Measurements from ENCODE around the gene AJM1. TPM values are rescaled to one million over a fixed set of nuclear protein-coding genes. Genes with fewer than 3 reads are reported as not detected.
"Not testable (repeated sequence)": the region's sequence is repeated elsewhere in the genome, so short reads cannot be mapped to it uniquely, and the experiment has no call there.

Gene AJM1
- total and polyA plus RNA-seq, 7 donors: 1.3 to 4.9 (median 2.0) TPM

DNA sequence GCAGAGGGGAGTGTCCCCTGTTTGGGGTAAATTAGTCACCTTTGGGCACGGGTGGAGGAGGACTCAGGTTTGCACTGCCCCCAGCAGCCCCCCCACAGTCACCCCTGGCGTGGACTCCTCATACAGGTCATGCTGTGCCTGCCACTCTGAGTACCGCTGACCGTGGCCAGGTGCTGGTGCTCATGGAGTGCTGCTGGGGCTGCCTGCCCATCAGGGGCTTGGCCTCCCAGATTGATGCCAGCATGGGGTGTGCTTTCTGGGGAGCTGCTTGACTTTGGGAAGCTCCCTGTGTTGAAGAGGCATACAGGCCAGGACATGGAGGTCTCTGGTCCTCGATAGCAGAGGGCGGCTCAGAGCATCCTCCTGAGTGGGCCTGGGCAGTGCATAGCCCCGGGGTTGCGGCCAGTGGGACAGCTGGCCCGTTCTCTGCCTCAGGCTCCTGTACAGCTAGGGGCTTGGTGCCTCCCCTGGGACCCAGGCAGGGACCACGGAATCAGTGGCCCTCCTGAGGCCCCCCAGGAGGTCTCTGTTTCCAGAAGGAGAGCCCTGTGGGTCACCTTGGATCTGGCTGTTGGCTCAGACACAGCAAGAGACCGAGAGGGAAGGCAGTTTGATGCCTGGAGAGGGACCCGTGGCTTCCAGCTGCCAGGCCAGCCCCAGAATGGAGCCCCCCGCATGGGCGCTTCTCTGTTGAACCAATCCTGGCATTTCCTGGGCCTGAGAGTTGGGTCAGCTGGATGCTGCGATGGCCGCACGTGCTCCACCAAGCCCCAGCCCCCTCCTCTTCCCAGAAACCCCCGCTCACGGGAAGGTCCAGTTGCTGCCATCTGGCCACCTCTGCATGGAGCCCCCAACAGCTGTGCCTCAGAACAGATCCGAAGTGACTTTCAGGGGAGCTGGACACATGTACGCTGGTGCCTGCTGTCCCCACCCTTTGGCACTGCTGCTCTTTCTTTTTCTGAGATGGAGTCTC lies 6.1 kb upstream of the AJM1 start:
- Histone ChIP-seq H3K4me1 (peaks cover 6% of the 10 kb centered on the region), H3K9me3 (no peaks in the 10 kb centered on the region), H3K27me3 (ENCODE audit: insufficient read depth in 3 of 3, low read length in 2 of 3) (no peaks in the 10 kb centered on the region), H3K27ac (no peak overlapping the region), H3K36me3 (ENCODE audit: insufficient read depth in 1 of 2, low read depth in 1 of 2) (peaks cover 0 to 65% of the 10 kb centered on the region in 2 donors), H3K4me3 (no peak overlapping the region)
- WGBS, 3 donors: 74 to 85% (median 80%) methylated on average over 20 to 21 of the region's 21 CpGs
- ATAC-seq (no peak), DNase-seq (peak; percentile 17 to 49)
- no peak for TF ChIP-seq CTCF (IDR thresholded peaks at IDR 0.05)
- intact Hi-C loops (cut with DNase I): no loop called here

DNA sequence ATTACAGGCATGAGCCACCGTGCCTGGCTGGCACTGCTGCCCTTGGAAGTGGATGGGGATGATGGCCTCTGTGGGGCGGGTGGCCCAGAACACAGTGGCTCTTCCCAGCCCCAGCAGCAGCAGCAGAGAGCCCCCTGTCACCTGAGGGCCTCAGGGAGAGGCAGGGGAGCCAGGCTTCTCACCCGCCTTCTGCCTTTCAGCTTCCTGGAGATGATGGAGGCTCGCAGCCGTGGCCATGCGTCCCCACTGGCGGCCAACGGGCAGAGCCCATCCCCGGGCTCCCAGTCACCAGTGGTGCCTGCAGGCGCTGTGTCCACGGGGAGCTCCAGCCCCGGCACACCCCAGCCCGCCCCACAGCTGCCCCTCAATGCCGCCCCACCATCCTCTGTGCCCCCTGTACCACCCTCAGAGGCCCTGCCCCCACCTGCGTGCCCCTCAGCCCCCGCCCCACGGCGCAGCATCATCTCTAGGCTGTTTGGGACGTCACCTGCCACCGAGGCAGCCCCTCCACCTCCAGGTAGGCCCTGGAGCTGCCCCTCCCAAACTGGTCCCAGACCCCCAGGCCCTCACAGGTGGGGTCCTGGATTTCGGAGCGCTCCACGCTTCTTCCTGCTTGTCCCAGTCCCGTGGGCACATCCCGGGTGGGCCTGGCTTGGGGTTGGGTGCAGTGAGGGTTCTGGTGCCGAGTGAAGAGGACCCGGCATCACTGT lies 5.0 kb upstream of the AJM1 start:
- Histone ChIP-seq H3K9me3 (no peaks in the 10 kb centered on the region), H3K27me3 (ENCODE audit: insufficient read depth in 3 of 3, low read length in 2 of 3) (no peaks in the 10 kb centered on the region), H3K4me3 (no peak overlapping the region), H3K4me1 (peaks cover 9% of the 10 kb centered on the region), H3K36me3 (ENCODE audit: insufficient read depth in 1 of 2, low read depth in 1 of 2) (peaks cover 0 to 54% of the 10 kb centered on the region in 2 donors), H3K27ac (no peak overlapping the region)
- ATAC-seq (no peak), DNase-seq (peak; percentile 12 to 44)
- whole genome bisulfite sequencing, 3 donors: 87 to 91% (median 89%) methylated on average over 20 to 27 of the region's 27 CpGs
- TF ChIP-seq CTCF (IDR thresholded peaks at IDR 0.05): no peak
- intact Hi-C loops (cut with DNase I): no loop called here

DNA sequence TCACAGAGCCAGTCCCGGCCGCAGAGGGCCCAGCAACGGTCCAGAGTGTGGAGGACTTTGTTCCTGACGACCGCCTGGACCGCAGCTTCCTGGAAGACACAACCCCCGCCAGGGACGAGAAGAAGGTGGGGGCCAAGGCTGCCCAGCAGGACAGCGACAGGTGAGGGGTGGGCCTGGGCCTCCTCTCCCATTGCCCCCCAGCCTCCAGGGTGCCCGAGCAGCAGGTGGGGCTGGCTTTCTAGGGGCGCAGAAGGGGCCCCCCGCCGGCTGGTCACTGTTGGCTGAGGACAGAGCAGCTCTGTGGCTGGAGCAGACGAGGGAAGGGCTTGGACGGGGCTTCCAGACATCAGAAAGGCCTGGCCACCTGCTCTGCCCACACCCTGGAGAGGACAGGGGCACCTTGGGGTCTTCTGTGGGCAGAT lies 4.4 kb upstream of the AJM1 start:
- WGBS, 3 donors: 82 to 85% (median 83%) methylated on average over 15 of the region's 15 CpGs
- H3K4me3 ChIP-seq; H3K9me3 ChIP-seq; H3K27me3 ChIP-seq (ENCODE audit: insufficient read depth in 3 of 3, low read length in 2 of 3); H3K27ac ChIP-seq; ATAC-seq; H3K4me1 ChIP-seq: not testable (repeated sequence)
- peak in 1 of 2 donors; percentile 44 for DNase-seq
- H3K36me3 ChIP-seq (ENCODE audit: insufficient read depth in 1 of 2, low read depth in 1 of 2): peaks cover 0 to 52% of the 10 kb centered on the region in 2 donors
- intact Hi-C loops (cut with DNase I): loop anchor here in 1 of 2 donors (2.0 kb wide), 1 partner anchor 37 kb away; no protein-coding TSS in a partner anchor

- Histone ChIP-seq H3K36me3 (ENCODE audit: insufficient read depth in 1 of 2, low read depth in 1 of 2) (peaks cover 0 to 51% of the 10 kb centered on the region in 2 donors), H3K27ac (no peak overlapping the region), H3K4me1 (peaks cover 9% of the 10 kb centered on the region), H3K4me3 (no peak overlapping the region), H3K9me3 (no peaks in the 10 kb centered on the region), H3K27me3 (ENCODE audit: insufficient read depth in 3 of 3, low read length in 2 of 3) (no peaks in the 10 kb centered on the region)
- no peak for TF ChIP-seq CTCF (IDR thresholded peaks at IDR 0.05)
- intact Hi-C loops (cut with DNase I): loop anchor here in 1 of 2 donors (2.0 kb wide), 1 partner anchor 38 kb away; no protein-coding TSS in a partner anchor
- WGBS, 3 donors: 83 to 89% (median 88%) methylated on average over 28 to 29 of the region's 29 CpGs
- ATAC-seq: no peak
- peak in 1 of 2 donors; percentile 40 for DNase-seq
Observed at GRCh38 chr9:136838314-136839228, 3.7 kb upstream of the AJM1 start.
